ENCODE data around the gene MTFR2.

DNA sequence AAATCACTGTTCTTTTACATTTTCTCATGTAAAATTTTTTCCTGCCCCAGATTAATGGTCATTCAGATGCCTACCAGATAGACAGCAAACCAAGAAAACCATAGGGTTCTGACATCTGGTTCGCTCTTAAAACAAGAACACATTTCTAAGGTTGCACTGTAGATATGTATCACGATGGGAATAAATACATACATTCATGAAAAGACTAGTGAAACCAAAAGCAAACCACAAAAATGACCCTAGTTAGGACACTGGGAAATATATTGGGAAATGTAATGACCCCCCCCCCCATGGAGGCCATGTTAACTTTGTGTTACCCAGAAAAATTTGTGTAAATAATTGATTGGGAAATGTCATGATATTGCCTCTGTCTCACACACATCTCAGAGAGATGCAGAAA is 37.5 kb downstream of the MTFR2 start:
- TF ChIP-seq, protein P1, sequence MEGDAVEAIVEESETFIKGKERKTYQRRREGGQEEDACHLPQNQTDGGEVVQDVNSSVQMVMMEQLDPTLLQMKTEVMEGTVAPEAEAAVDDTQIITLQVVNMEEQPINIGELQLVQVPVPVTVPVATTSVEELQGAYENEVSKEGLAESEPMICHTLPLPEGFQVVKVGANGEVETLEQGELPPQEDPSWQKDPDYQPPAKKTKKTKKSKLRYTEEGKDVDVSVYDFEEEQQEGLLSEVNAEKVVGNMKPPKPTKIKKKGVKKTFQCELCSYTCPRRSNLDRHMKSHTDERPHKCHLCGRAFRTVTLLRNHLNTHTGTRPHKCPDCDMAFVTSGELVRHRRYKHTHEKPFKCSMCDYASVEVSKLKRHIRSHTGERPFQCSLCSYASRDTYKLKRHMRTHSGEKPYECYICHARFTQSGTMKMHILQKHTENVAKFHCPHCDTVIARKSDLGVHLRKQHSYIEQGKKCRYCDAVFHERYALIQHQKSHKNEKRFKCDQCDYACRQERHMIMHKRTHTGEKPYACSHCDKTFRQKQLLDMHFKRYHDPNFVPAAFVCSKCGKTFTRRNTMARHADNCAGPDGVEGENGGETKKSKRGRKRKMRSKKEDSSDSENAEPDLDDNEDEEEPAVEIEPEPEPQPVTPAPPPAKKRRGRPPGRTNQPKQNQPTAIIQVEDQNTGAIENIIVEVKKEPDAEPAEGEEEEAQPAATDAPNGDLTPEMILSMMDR (IDR thresholded peaks at IDR 0.05): no peak
- no peak for TF ChIP-seq EP300 (IDR thresholded peaks at IDR 0.05)

All from esophagus muscularis mucosa (tissue), 3 donors.